Fibroblast of lung (primary cell): ENCODE data around the gene KCTD3. TPM values are rescaled to one million over a fixed set of nuclear protein-coding genes. Genes with fewer than 3 reads are reported as not detected.

Source experiments
- DNase-seq, 2 donors: peaks; one replicate each; pipeline versions ENCODE4 v3.0.0 to v3.0.0-alpha.2; 2010; ENCODE audit warnings: low read depth in 2 of 2
- H2AFZ ChIP-seq: 2 replicates; pipeline ENCODE4 v1.5.1; 2012; ENCODE audit warnings: low read length, control low read depth, inconsistent platforms
- H3K27ac ChIP-seq: 2 replicates; pipeline ENCODE4 v1.5.1; 2011; ENCODE audit warnings: low read length, control low read depth; ENCODE audit not compliant: insufficient read depth
- H3K27me3 ChIP-seq: 2 replicates; pipeline ENCODE4 v1.5.1; 2011; ENCODE audit warnings: mild to moderate bottlenecking, low read length; ENCODE audit not compliant: control insufficient read depth, insufficient read depth
- H3K36me3 ChIP-seq: 2 replicates; pipeline ENCODE4 v1.5.1; 2011; ENCODE audit warnings: low read length; ENCODE audit not compliant: control insufficient read depth, insufficient read depth
- H3K4me1 ChIP-seq: 2 replicates; pipeline ENCODE4 v1.5.1; 2011; ENCODE audit warnings: low read length; ENCODE audit not compliant: control insufficient read depth, insufficient read depth; ENCODE audit errors: extremely low read depth
- H3K4me2 ChIP-seq: 2 replicates; pipeline ENCODE4 v1.5.1; 2011; ENCODE audit warnings: low read length, control low read depth; ENCODE audit not compliant: insufficient read depth; ENCODE audit errors: extremely low read depth
- H3K4me3 ChIP-seq, 4 experiments: fragments of 200-600 bp in 1 of 4; sonication (generic) in 1 of 4; replicated peaks in 1 of 4; 2 replicates each; pipeline ENCODE4 v1.5.1; 2011 to 2016; ENCODE audit warnings: low read length in 4 of 4, low read depth in 3 of 4, mild to moderate bottlenecking in 3 of 4, control low read depth in 2 of 4, inconsistent platforms in 1 of 4, mixed read lengths in 1 of 4; ENCODE audit not compliant: insufficient read depth in 1 of 4; ENCODE audit errors: control extremely low read depth in 1 of 4
- H3K79me2 ChIP-seq: 2 replicates; pipeline ENCODE4 v1.5.1; 2012; ENCODE audit warnings: mild to moderate bottlenecking, low read length, inconsistent platforms; ENCODE audit not compliant: control insufficient read depth, insufficient read depth
- H3K9ac ChIP-seq: 2 replicates; pipeline ENCODE4 v1.5.1; 2011; ENCODE audit warnings: mild to moderate bottlenecking, low read length, control low read depth; ENCODE audit not compliant: insufficient read depth
- H3K9me3 ChIP-seq: 2 replicates; pipeline ENCODE4 v1.5.1; 2012; ENCODE audit warnings: low read depth, low read length; ENCODE audit not compliant: control insufficient read depth, insufficient read depth
- H4K20me1 ChIP-seq: 2 replicates; pipeline ENCODE4 v1.5.1; 2011; ENCODE audit warnings: low read length; ENCODE audit not compliant: control insufficient read depth, insufficient read depth; ENCODE audit errors: extremely low read depth
- CTCF ChIP-seq, 2 donors: IDR thresholded peaks in 1 of 2; conservative IDR thresholded peaks in 1 of 2; 1 replicate in 1 of 2; 2 replicates in 1 of 2; pipeline ENCODE4 v1.5.1; 2011 to 2012; ENCODE audit warnings: low read length in 2 of 2, control low read depth in 1 of 2, inconsistent platforms in 1 of 2, low read depth in 1 of 2, mild to moderate bottlenecking in 1 of 2
- EZH2 ChIP-seq: IDR thresholded peaks from 2 replicates; pipeline ENCODE4 v1.5.1; 2012; ENCODE audit warnings: low read length, control low read depth, mild to moderate bottlenecking; ENCODE audit errors: missing control alignments
- polyA plus RNA-seq, 2 donors: library from polyadenylated mRNA; depleted of rRNA in 1 of 2; stranded (reverse) in 1 of 2; unstranded in 1 of 2; fragments of >200 nt; gene quantifications; 2 replicates each; pipeline ENCODE4 v1.2.1, GENCODE V29; 2011 to 2012; ENCODE audit warnings: missing spikeins in 1 of 2
- total RNA-seq: library from RNA; depleted of rRNA; stranded (reverse); fragments of >200 nt; gene quantifications from 2 replicates; pipeline ENCODE4 v1.2.1, GENCODE V29; 2014

KCTD3 gene
- total and polyA plus RNA-seq, 2 donors (not counting 1 experiment from before 2014, with no cell fraction given), result 65.5 to 76.0 TPM

GRCh38 chr1:215650446-215651149, 83.5 kb downstream of the KCTD3 start:
- Histone ChIP-seq H3K27me3 (peaks cover 3% of the 10 kb centered on the region), H3K79me2 (no peaks in the 10 kb centered on the region), H3K4me3 (no peak overlapping the region), H3K9me3 (no peaks in the 10 kb centered on the region), H4K20me1 (no peaks in the 10 kb centered on the region), H3K4me1 (no peaks in the 10 kb centered on the region), H3K9ac (no peak overlapping the region), H3K4me2 (no peak overlapping the region), H3K36me3 (no peaks in the 10 kb centered on the region), H2AFZ (no peak overlapping the region), H3K27ac (no peak overlapping the region)
- TF ChIP-seq CTCF (conservative IDR thresholded peaks at IDR 0.05 in 1 of 2, IDR thresholded peaks at IDR 0.05 in 1 of 2; ENCODE audit: low read depth in 1 of 2, low read length in 2 of 2) (no peak), EZH2 (no peak)
- DNase-seq, result no peak

GRCh38 chr1:215651867-215652266, 84.8 kb downstream of the KCTD3 start:
- Histone ChIP-seq H2AFZ (no peak overlapping the region), H3K27me3 (peaks cover 3% of the 10 kb centered on the region), H3K27ac (no peak overlapping the region), H4K20me1 (no peaks in the 10 kb centered on the region), H3K9ac (no peak overlapping the region), H3K4me1 (no peaks in the 10 kb centered on the region), H3K79me2 (no peaks in the 10 kb centered on the region), H3K4me2 (no peak overlapping the region), H3K4me3 (no peak overlapping the region), H3K36me3 (no peaks in the 10 kb centered on the region), H3K9me3 (no peaks in the 10 kb centered on the region)
- no peak for TF ChIP-seq CTCF (conservative IDR thresholded peaks at IDR 0.05 in 1 of 2, IDR thresholded peaks at IDR 0.05 in 1 of 2; ENCODE audit: low read depth in 1 of 2, low read length in 2 of 2)
- TF ChIP-seq EZH2, result no peak
- DNase-seq, result no peak

- no peaks in the 10 kb centered on the region for H3K36me3 ChIP-seq
- no peak overlapping the region for H3K9ac ChIP-seq
- no peak overlapping the region for H3K27ac ChIP-seq
- H3K27me3 ChIP-seq, result peaks cover 3% of the 10 kb centered on the region
- H4K20me1 ChIP-seq, result no peaks in the 10 kb centered on the region
- no peak overlapping the region for H2AFZ ChIP-seq
- no peak overlapping the region for H3K4me3 ChIP-seq
- TF ChIP-seq EZH2 (no peak), CTCF (conservative IDR thresholded peaks at IDR 0.05 in 1 of 2, IDR thresholded peaks at IDR 0.05 in 1 of 2; ENCODE audit: low read depth in 1 of 2, low read length in 2 of 2) (no peak)
- no peaks in the 10 kb centered on the region for H3K9me3 ChIP-seq
- H3K4me2 ChIP-seq, result no peak overlapping the region
- no peaks in the 10 kb centered on the region for H3K79me2 ChIP-seq
- H3K4me1 ChIP-seq, result no peaks in the 10 kb centered on the region
- no peak for DNase-seq
Measured at GRCh38 chr1:215652371-215652770, 85.3 kb downstream of the KCTD3 start.
